GM19395 (cell line): ENCODE results near the gene IFIT1B.
"Not testable (repeated sequence)": the region's sequence is repeated elsewhere in the genome, so short reads cannot be mapped to it uniquely, and the experiment has no call there.

Experiments
- ATAC-seq: cut with Tn5 transposase; IDR thresholded peaks from one replicate; pipeline ENCODE4 v1.9.1; 2021; ENCODE audit warnings: mild to moderate bottlenecking, moderate library complexity; ENCODE audit not compliant: unreplicated experiment

Gene IFIT1B

GRCh38 chr10:89374713-89375141 lies 3.1 kb upstream of the IFIT1B start:
- no peak for ATAC-seq

- no peak for ATAC-seq
Measured at GRCh38 chr10:89379103-89379502, 1.2 kb downstream of the IFIT1B start.

DNA sequence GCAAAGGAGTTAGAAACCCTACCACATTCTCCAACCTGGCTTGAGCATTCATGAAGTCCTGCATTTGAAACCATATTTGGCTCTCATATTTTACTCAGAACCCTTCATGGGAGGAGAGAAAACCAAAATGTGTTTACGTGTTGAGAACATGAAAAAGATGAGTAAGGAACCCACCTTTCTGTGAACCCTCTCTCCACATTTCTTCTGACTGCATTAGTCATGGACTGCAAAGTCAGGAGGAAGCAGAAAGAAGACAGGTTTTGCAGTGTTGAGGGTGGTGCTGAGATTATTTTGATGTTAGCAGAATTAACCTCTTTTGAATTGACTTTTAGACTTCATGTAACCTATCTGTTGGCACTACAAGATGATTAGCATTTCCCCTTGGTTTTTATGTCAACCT lies 4.9 kb downstream of the IFIT1B start:
- no peak for ATAC-seq

DNA sequence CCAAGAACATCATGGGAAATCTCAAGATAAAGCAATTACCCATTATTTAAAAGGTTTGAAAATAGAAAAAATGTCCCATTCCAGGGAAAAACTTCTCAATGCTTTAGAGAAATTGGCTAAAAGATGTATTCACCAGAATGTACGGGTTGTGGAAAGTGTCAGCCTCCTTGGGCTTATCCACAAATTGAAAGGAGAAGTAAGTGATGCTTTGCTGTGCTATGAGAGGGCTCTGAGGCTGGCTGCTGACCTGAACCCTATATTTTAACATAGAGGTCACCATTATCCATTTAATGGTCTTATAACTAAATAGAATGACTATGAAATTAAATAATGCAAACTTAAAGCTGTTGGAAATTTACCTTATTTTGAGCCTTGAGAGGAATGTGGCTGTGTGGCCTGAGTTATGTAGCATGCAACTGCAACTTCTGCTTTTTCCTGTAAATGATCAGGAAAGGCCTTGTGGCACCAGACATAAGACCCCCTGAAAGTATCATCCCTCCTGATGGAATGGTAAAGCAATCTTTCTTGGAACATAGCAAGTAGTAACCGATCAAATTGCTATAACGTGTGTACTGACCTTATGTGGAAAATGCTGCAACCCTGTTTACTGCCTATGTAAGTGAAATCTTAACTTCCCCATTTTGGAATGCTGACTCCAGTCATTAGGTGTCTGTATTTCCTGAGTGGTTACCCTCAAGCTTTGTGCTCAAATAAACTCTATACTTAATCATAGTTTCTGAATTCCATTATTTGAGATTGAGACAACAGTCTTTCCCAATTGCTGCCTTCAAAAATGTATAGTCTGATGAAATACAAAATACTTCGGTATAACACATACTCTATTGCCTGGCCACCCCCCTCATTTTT lies 6.9 kb downstream of the IFIT1B start:
- no peak for ATAC-seq

- no peak for ATAC-seq
Measured at GRCh38 chr10:89388806-89389205, 10.9 kb downstream of the IFIT1B start.

- ATAC-seq = no peak
Measured at GRCh38 chr10:89389254-89389653, 11.4 kb downstream of the IFIT1B start.

- no peak for ATAC-seq
Measured at GRCh38 chr10:89390476-89391225, 12.8 kb downstream of the IFIT1B start.

- ATAC-seq = not testable (repeated sequence)
Measured at GRCh38 chr10:89391226-89391576, 13.3 kb downstream of the IFIT1B start.

- peak; percentile 90 for ATAC-seq
Measured at GRCh38 chr10:89391907-89392756, 14.3 kb downstream of the IFIT1B start, which contains the start of gene IFIT1. Gene IFIT1 (plus strand): TSS chr10:89392623. CDS start chr10:89392713, 90 bp downstream.

- ATAC-seq = peak; percentile 53
Measured at GRCh38 chr10:89392974-89393373, 15.1 kb downstream of the IFIT1B start.

GRCh38 chr10:89393898-89394297 lies 16.0 kb downstream of the IFIT1B start:
- ATAC-seq = no peak

- ATAC-seq = no peak
Measured at GRCh38 chr10:89395141-89395540, 17.3 kb downstream of the IFIT1B start.

DNA sequence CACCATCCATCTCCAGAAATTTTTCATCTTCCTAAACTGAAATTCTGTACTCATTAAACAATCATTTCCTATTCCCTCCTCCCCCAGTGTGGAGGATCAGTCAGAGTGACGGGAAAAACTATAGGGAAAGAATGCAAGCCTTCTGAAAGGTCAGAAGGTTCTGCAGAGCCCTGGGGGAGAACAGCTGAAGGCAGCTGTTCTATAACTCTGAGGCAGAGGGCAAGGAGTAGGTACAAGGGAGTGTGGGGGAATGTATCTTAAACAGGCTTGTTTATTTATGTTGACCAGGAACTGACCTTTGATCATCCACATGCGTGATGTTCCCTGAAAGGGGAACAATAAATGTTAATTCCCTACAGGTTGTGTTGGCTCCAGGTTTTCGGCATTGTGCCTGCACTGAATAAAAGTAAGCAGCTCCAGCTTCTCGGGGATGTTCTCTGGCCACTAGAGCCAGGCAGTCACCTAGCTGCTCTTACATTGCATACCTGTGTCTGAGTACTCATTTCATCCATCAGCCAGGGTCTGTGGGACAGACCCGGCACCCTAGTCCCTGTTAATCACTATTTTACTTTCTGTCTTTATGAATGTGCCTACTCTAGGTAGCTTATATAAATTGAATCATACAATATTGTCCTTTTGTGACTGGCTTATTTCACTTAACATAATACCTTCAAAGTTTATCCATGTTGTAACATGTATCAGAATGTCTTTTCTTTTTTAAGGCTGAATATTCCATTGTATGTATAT lies 20.3 kb downstream of the IFIT1B start:
- ATAC-seq = no peak

GRCh38 chr10:89399956-89400355 lies 22.1 kb downstream of the IFIT1B start:
- no peak for ATAC-seq

GRCh38 chr10:89403043-89403442 lies 25.2 kb downstream of the IFIT1B start:
- no peak for ATAC-seq

- ATAC-seq = no peak
Measured at GRCh38 chr10:89404104-89405047, 26.5 kb downstream of the IFIT1B start.

DNA sequence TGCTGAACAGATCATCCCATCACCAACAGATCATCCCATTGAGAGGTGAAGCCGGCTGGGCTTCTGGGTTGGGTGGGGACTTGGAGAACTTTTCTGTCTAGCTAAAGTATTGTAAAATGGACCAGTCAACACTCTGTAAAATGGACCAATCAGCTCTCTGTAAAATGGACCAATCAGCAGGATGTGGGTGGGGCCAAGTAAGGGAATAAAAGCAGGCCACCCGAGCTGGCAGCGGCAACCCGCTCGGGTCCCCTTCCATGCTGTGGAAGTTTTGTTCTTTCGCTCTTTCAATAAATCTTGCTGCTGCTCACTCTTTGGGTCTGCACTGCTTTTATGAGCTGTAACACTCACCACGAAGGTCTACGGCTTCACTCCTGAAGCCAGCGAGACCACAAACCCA lies 28.3 kb downstream of the IFIT1B start:
- not testable (repeated sequence) for ATAC-seq

- ATAC-seq = not testable (repeated sequence)
Measured at GRCh38 chr10:89407792-89408191, 29.9 kb downstream of the IFIT1B start.

GRCh38 chr10:89409282-89409681 lies 31.4 kb downstream of the IFIT1B start:
- not testable (repeated sequence) for ATAC-seq
